Fibroblast of lung (primary cell): ENCODE data around the gene LSM11.
"Not testable (repeated sequence)": the region's sequence is repeated elsewhere in the genome, so short reads cannot be mapped to it uniquely, and the experiment has no call there.

ENCODE experiments used
- CTCF ChIP-seq, 2 donors: IDR thresholded peaks in 1 of 2; conservative IDR thresholded peaks in 1 of 2; 1 replicate in 1 of 2; 2 replicates in 1 of 2; pipeline ENCODE4 v1.5.1; 2011 to 2012; ENCODE audit warnings: low read length in 2 of 2, control low read depth in 1 of 2, inconsistent platforms in 1 of 2, low read depth in 1 of 2, mild to moderate bottlenecking in 1 of 2
- EZH2 ChIP-seq: IDR thresholded peaks from 2 replicates; pipeline ENCODE4 v1.5.1; 2012; ENCODE audit warnings: low read length, control low read depth, mild to moderate bottlenecking; ENCODE audit errors: missing control alignments

GRCh38 chr5:157722895-157723294, 20.6 kb upstream of the LSM11 start:
- not testable (repeated sequence) for TF ChIP-seq EZH2; CTCF (conservative IDR thresholded peaks at IDR 0.05 in 1 of 2, IDR thresholded peaks at IDR 0.05 in 1 of 2; ENCODE audit: low read depth in 1 of 2, low read length in 2 of 2)
